Spleen (tissue), 7 donors: ENCODE data around the gene DPF3.

Source experiments
- CTCF ChIP-seq, 11 experiments: fragments of 200-600 bp in 7 of 11; fragments of 450-650 bp in 4 of 11; sonication (generic) in 4 of 11; IDR thresholded peaks in 8 of 11; conservative IDR thresholded peaks in 3 of 11; 1 replicate in 7 of 11; 2 replicates in 4 of 11; pipeline versions ENCODE4 v1.4.0 to v1.8.0; 2016 to 2021; ENCODE audit warnings: antibody characterized with exemption in 11 of 11, inconsistent platforms in 4 of 11, mild to moderate bottlenecking in 1 of 11
- POLR2A ChIP-seq, 3 donors: fragments of 450-650 bp; IDR thresholded peaks; one replicate each; pipeline ENCODE4 v1.5.1; 2017; ENCODE audit warnings: antibody characterized with exemption in 3 of 3, mild to moderate bottlenecking in 1 of 3
- donor health status: DM: no; HTN: no; CAD: no; lungs with moderate emphysema.
- donor health status: DM: no; HTN: no; CAD: no.
- donor health status: DM: no; HTN: no; CAD: no.

DNA sequence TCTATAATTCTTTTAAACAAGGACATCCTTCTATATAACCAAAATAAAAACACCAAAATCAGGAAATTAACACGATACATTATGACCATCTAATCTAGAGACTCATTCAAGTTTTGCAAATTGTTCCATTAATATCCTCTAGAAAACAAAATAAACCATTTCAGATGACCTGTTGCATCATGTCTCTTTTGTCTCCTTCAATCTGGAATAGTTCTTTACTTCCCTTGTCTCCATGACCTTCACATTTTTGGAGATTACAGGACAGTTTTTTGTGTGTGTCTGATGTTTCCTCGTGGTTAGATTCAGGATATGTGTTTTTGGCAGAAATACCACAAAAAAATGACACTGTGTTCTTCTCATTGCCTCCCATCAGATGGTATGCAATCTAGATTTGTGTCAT, 19.9 kb upstream of the DPF3 start:
- TF ChIP-seq POLR2A (IDR thresholded peaks at IDR 0.05) = no peak
- no peak for TF ChIP-seq CTCF (IDR thresholded peaks at IDR 0.05 in 8 of 11, conservative IDR thresholded peaks at IDR 0.05 in 3 of 11)
